HepG2 (cell line): ENCODE results near the gene TRIM54. TPM values are rescaled to one million over a fixed set of nuclear protein-coding genes. Genes with fewer than 3 reads are reported as not detected.
A peak's percentile ranks its signal among the peaks of the same experiment; 100 is the strongest.

Experiments
- ATAC-seq: fragments of 200-7000 bp; cut with Tn5 transposase; 3 replicates; pipeline ENCODE4 v1.9.1; 2020; ENCODE audit warnings: mild to moderate bottlenecking, moderate library complexity
- BruUV-seq: library from RNA; stranded (reverse); fragments of 400-500 nt; replicated peaks from 2 replicates; lab custom pipeline; 2021; lab: Mats Ljungman, UMichigan
- CTCF ChIA-PET: fragments of 300-600 bp; formaldehyde crosslinking; extraction: SDS; loops from one replicate; lab custom pipeline; 2021; ENCODE audit warnings: low total read pairs, inconsistent platforms, low intra/inter-chr PET ratio; lab: Yijun Ruan, JAX
- POLR2A ChIA-PET: fragments of 350-600 bp; sonication (Branson Sonifier 250); formaldehyde crosslinking; loops from one replicate; lab custom pipeline; 2020; ENCODE audit warnings: antibody characterized with exemption, inconsistent platforms; lab: Yijun Ruan, JAX
- DNase-seq: peaks from one replicate; pipeline ENCODE4 v3.0.0-alpha.2; 2015; ENCODE audit warnings: low spot score
- FAIRE-seq: peaks from 3 replicates; lab custom pipeline; 2011; peaks lifted over from hg19 to GRCh38; lab: Jason Lieb, UNC
- H2AFZ ChIP-seq: one replicate; pipeline ENCODE4 v1.6.1; 2011; ENCODE audit warnings: low read length, inconsistent platforms
- H3K27ac ChIP-seq: fragments of 300-600 bp; 3 replicates; pipeline ENCODE4 v1.8.0; 2011; ENCODE audit warnings: mixed run types, mild to moderate bottlenecking, mixed read lengths, low read length, inconsistent platforms; ENCODE audit not compliant: insufficient read depth; ENCODE audit errors: extremely low read length
- H3K27me3 ChIP-seq, 2 experiments: fragments of 200-600 bp in 1 of 2; 2 replicates in 1 of 2; 3 replicates in 1 of 2; pipeline versions ENCODE4 v1.6.0 to v1.8.0; 2011; ENCODE audit warnings: low read length in 2 of 2, mild to moderate bottlenecking in 2 of 2, moderate library complexity in 2 of 2, inconsistent platforms in 1 of 2; ENCODE audit not compliant: insufficient read depth in 2 of 2, control insufficient read depth in 1 of 2
- H3K36me3 ChIP-seq, 2 experiments: fragments of 200-600 bp in 1 of 2; replicated peaks in 1 of 2; 2 replicates in 1 of 2; 3 replicates in 1 of 2; pipeline versions ENCODE4 v1.5.1 to v1.8.0; 2011; ENCODE audit warnings: low read length in 2 of 2, inconsistent platforms in 1 of 2; ENCODE audit not compliant: insufficient read depth in 2 of 2, control insufficient read depth in 1 of 2
- H3K4me1 ChIP-seq: 2 replicates; pipeline ENCODE4 v1.5.1; 2012; ENCODE audit warnings: low read length, inconsistent platforms; ENCODE audit not compliant: insufficient read depth
- H3K4me2 ChIP-seq: 2 replicates; pipeline ENCODE4 v1.6.0; 2011; ENCODE audit warnings: low read depth, low read length, inconsistent platforms
- H3K4me3 ChIP-seq, 3 experiments: fragments of 200-600 bp in 1 of 3; sonication (generic), shearing (Covaris generic) in 1 of 3; replicated peaks in 1 of 3; 2 replicates each; pipeline ENCODE4 v1.5.1; 2011 to 2016; ENCODE audit warnings: low read length in 3 of 3, inconsistent platforms in 2 of 3, low read depth in 2 of 3, mild to moderate bottlenecking in 2 of 3, control low read depth in 1 of 3, mixed read lengths in 1 of 3; ENCODE audit not compliant: insufficient read depth in 1 of 3
- H3K79me2 ChIP-seq: one replicate; pipeline ENCODE4 v1.6.1; 2011; ENCODE audit warnings: low read length, inconsistent platforms; ENCODE audit not compliant: insufficient read depth
- H3K9ac ChIP-seq: 2 replicates; pipeline ENCODE4 v1.6.0; 2011; ENCODE audit warnings: mild to moderate bottlenecking, low read depth, low read length, inconsistent platforms; ENCODE audit not compliant: insufficient read depth
- H3K9me3 ChIP-seq: 2 replicates; pipeline ENCODE4 v1.5.1; 2012; ENCODE audit warnings: mild to moderate bottlenecking, low read length
- H4K20me1 ChIP-seq: 2 replicates; pipeline ENCODE4 v1.6.0; 2011; ENCODE audit warnings: inconsistent platforms, mild to moderate bottlenecking, low read length, moderate library complexity; ENCODE audit not compliant: insufficient read depth
- CTCF ChIP-seq: sonication (generic); formaldehyde crosslinking; IDR thresholded peaks from 2 replicates; pipeline ENCODE4 v1.5.0; 2020; ENCODE audit warnings: mild to moderate bottlenecking, missing genetic modification reagents, moderate library complexity
- PAF1 ChIP-seq: IDR thresholded peaks from 2 replicates; pipeline ENCODE4 v1.6.1; 2016; ENCODE audit warnings: missing genetic modification reagents, missing compliant biosample characterization
- POLR2A ChIP-seq, 2 experiments: IDR thresholded peaks; 2 replicates each; pipeline ENCODE4 v1.6.1; 2011; ENCODE audit warnings: low read depth in 2 of 2, low read length in 2 of 2, mild to moderate bottlenecking in 1 of 2, moderate library complexity in 1 of 2; ENCODE audit not compliant: insufficient read depth in 1 of 2
- POLR2G ChIP-seq: fragments of 200-400 bp; formaldehyde crosslinking; IDR thresholded peaks from 2 replicates; pipeline ENCODE4 v1.6.1; 2018; ENCODE audit warnings: mild to moderate bottlenecking, low read depth, low read length, moderate library complexity
- SSRP1 ChIP-seq: IDR thresholded peaks from 2 replicates; pipeline ENCODE4 v1.6.1; 2016; ENCODE audit warnings: control low read depth
- ZBTB7A ChIP-seq: sonication (generic); formaldehyde crosslinking; IDR thresholded peaks from 2 replicates; pipeline ENCODE4 v1.8.0; 2022; ENCODE audit warnings: mild to moderate bottlenecking, missing genetic modification reagents
- ZKSCAN1 ChIP-seq: fragments of 150-350 bp; IDR thresholded peaks from 2 replicates; pipeline ENCODE4 v1.6.1; 2014; ENCODE audit warnings: low read length
- WGBS: methylation state at CpG from one replicate; pipeline ENCODE4 v1.1.6; 2017; ENCODE audit warnings: low lambda C conversion rate; 5-methylcytosine and 5-hydroxymethylcytosine counted together
- in situ Hi-C: cut with HindIII; loops from 2 replicates; pipeline ENCODE4 v1.10.0; 2017; ENCODE audit warnings: low pct_unique_long_range_greater_than_20kb; ENCODE audit not compliant: extremely low pct_ligation_motif_present
- intact Hi-C: fragments of 100-400 bp; cut with micrococcal nuclease; formaldehyde crosslinking; loops from one replicate; pipeline ENCODE4 v1.10.0; 2022; ENCODE audit not compliant: unreplicated experiment
- polyA plus RNA-seq, 8 experiments: library from polyadenylated mRNA; depleted of rRNA in 3 of 8; stranded (reverse) in 7 of 8; unstranded in 1 of 8; fragments of >200 nt; fragmentation: Illumina TruSeq in 4 of 8; extraction: Trizol in 4 of 8; gene quantifications; 2 replicates each; pipeline versions ENCODE4 v1.2.1 to v1.2.3, GENCODE V29; 2011 to 2016; ENCODE audit warnings: low read depth in 4 of 8, missing spikeins in 1 of 8, mixed read lengths in 1 of 8; ENCODE audit not compliant: insufficient read depth in 1 of 8
- total RNA-seq, 5 experiments: library from RNA; depleted of rRNA; stranded (reverse); fragments of >200 nt; fragmentation: Illumina TruSeq; extraction: Trizol; gene quantifications; 2 replicates each; pipeline ENCODE4 v1.2.3, GENCODE V29; 2016; ENCODE audit warnings: low read depth in 1 of 5

Gene TRIM54
- total and polyA plus RNA-seq, 2 of the 13 experiments (the other 11 are each of a cell fraction or from before 2014, with no cell fraction given), result 0.07 to 0.13 TPM

- Histone ChIP-seq H3K4me3 (no peak overlapping the region), H3K9ac (no peak overlapping the region), H3K27ac (no peak overlapping the region), H3K27me3 (peaks cover 0 to 13% of the 10 kb centered on the region in 2 experiments; a peak in 3 of 5 replicates), H3K4me2 (no peak overlapping the region), H4K20me1 (no peaks in the 10 kb centered on the region), H3K9me3 (no peaks in the 10 kb centered on the region), H2AFZ (no peak overlapping the region), H3K79me2 (no peaks in the 10 kb centered on the region), H3K36me3 (peaks cover 8 to 16% of the 10 kb centered on the region in 2 experiments), H3K4me1 (peaks cover 25% of the 10 kb centered on the region)
- TF ChIP-seq ZKSCAN1, result peak; percentile 72
- peak in 1 of 2 experiments; percentile 34; a peak in 1 of 4 replicates for TF ChIP-seq POLR2A (IDR thresholded peaks at IDR 0.05; ENCODE audit: insufficient read depth in 1 of 2, low read depth in 2 of 2, low read length in 2 of 2)
- peak; percentile 81 for TF ChIP-seq SSRP1 (CRISPR knock-in tag)
- peak; percentile 22; the same call in 1 of the 2 replicates for TF ChIP-seq POLR2G
- no peak for TF ChIP-seq CTCF (CRISPR knock-in tag)
- 0 out of 2 replicates have a peak, but pooled peaks have one; percentile 8 for TF ChIP-seq PAF1
- TF ChIP-seq ZBTB7A, result no peak
- WGBS, result 82% methylated on average over 4 of the region's 4 CpGs
- intact Hi-C loops (no loop called here), in situ Hi-C loops (no loop called here)
- CTCF ChIA-PET, result no interaction called here
- ATAC-seq (no peak), FAIRE-seq (no peak), DNase-seq (no peak)
- POLR2A ChIA-PET, result interaction anchor here (0.7 to 1.3 kb wide), 2 partner anchors 18 to 36 kb away, joined by 3 to 6 read pairs; partner anchors contain the start of genes ATRAID and SLC5A6
- TSS peak; percentile 18 for BruUV-seq
These were observed 34.3 kb upstream of the TRIM54 start for GRCh38 chr2:27247893-27248292.
